ENCODE results near the gene USE1.

USE1 gene

DNA sequence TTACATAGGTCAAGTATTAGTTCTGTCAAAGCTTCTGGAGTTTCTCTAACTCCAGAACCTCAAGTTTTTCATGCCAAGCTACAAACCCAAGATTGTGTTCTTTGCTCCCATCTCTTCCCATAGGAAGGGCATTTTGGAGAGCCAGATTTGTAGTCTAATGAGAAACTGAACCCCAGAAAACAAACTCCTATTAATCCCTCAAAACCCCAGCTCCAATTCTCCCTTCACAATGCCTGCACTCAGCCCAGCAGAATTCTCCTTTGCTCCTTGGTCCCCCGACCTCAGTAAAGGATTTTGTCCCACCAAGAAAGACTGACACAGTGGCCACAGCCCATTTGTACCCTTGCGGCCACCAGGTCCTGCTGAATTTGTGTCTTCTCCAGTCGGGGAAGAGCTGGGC lies 41.0 kb downstream of the USE1 start:
- in situ Hi-C loops (cut with MboI; ENCODE audit: low sequenced_read_pairs): no loop called here

DNA sequence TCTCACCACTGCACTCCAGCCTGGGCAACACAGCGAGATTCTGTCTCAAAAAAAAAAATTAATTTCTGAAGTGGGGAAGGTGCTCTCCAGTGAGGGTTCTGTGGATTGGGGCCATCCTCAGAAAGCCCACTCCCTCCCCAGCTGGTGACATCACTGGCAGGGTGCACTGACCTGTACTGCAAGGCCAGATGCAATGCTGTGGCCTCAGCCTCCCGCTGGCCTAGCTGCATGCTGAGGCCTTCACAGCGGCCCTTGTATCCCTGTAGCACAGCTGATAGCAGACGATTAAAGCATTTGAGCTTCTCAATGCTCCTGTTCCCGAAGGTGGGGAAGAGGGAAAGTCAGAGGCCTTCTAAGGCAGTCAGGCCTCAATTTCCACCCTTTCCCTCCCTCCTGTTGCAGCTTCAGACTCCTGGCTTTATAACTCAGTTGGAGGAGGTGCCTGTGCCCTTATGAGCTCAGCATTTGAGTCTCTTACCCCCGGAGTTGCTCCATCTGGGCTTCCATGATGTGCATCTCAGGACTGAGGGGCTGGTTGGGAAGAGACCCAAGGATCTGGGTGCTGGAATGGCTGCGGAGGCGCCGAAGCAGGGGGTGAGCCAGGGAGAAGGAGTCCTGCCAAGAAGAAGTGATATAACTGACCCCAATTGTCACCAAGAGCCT lies 44.1 kb downstream of the USE1 start:
- in situ Hi-C loops (cut with MboI; ENCODE audit: low sequenced_read_pairs): no loop called here

DNA sequence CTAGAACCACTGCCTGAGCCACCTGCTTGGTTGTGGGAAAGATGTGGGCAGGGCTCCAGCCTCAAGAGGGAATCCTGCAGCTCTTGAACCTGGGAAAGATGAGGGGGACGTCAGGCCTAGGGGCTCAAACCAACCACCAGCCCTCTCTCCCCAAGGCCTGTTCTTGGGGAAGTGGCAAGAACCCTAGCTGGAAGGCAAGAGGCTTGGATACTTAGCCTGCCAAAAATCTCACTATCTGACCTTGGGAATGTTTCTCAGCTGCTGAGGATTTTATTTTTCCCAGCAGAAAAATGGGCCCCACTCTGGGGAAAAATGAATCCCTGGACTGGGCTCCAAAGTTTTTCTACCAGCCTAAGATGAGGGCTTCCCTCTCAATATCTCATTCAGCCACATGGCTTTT lies 44.8 kb downstream of the USE1 start:
- in situ Hi-C loops (cut with MboI; ENCODE audit: low sequenced_read_pairs): no loop called here

GRCh38 chr19:17260842-17261325 lies 45.7 kb downstream of the USE1 start:
- in situ Hi-C loops (cut with MboI; ENCODE audit: low sequenced_read_pairs): no loop called here

- in situ Hi-C loops (cut with MboI; ENCODE audit: low sequenced_read_pairs): no loop called here
Observed at GRCh38 chr19:17262557-17262956, 47.4 kb downstream of the USE1 start.

DNA sequence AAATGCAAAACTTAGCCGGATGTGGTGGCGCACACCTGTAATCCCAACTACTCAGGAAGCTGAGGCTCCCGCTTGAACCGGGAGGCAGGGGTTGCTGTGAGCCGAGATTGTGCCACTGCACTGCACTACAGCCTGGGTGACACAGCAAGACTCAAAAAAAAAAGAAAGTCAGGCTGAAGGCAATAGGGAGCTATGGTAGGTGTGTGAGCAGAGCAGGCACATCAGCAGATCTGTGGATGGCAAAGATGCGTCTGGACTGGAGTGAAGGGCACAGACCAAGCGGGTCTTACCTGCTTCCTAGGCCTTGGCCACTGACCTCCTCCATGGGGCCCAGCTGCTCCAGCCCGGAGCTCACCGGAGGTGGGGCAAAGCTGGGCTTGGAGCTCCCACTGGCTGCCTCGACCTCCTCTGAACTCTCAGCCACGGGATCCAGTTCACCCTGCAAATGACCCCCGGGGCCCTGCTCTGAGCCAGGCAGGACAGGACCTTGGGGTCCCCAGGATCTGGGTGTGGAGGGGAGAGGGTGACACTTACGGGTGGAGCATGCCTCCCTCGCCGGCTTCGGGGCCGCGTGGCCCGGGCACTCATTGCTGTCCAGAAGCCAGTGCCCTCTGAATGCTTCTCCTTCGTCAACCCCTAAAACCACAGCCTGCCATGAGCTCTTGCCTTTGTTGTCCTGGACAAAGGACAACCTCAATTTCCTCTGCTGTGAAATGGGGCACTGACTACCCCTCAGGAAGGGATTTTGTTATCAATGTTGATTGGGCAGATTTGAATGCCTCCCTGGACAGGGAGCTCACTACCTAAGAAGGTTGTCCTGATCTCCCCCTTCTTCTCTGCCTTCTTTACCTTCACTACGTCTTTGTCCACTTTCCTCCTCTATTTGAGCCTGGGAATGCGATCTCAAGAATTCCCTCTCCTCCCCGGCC lies 48.8 kb downstream of the USE1 start:
- in situ Hi-C loops (cut with MboI; ENCODE audit: low sequenced_read_pairs): no loop called here

GRCh38 chr19:17264641-17264979 lies 49.5 kb downstream of the USE1 start, which contains the start of gene USHBP1:
Gene USHBP1 (minus strand): TSS chr19:17264745. CDS start chr19:17264299, 446 bp downstream.
- in situ Hi-C loops (cut with MboI; ENCODE audit: low sequenced_read_pairs): no loop called here

DNA sequence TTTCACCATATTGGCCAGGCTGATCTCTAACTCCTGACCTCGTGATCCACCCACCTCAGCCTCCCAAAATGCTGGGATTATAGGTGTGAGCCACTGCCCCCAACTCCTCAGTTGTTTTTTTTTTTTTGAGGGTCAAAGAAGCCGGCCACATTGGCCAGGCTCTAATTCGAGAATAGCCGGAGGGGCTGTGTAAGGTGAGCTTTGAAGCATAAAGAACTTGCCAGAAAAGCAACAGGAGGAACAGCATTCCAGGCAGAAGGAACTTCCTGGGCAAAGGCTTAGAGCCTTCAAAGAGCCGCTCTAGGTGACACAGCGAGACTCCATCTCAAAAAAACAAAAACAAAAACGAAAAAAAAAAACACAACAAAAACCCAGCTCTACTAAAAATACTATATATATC lies 50.9 kb downstream of the USE1 start:
- in situ Hi-C loops (cut with MboI; ENCODE audit: low sequenced_read_pairs): no loop called here

GRCh38 chr19:17266589-17266974 lies 51.4 kb downstream of the USE1 start:
- in situ Hi-C loops (cut with MboI; ENCODE audit: low sequenced_read_pairs): no loop called here

DNA sequence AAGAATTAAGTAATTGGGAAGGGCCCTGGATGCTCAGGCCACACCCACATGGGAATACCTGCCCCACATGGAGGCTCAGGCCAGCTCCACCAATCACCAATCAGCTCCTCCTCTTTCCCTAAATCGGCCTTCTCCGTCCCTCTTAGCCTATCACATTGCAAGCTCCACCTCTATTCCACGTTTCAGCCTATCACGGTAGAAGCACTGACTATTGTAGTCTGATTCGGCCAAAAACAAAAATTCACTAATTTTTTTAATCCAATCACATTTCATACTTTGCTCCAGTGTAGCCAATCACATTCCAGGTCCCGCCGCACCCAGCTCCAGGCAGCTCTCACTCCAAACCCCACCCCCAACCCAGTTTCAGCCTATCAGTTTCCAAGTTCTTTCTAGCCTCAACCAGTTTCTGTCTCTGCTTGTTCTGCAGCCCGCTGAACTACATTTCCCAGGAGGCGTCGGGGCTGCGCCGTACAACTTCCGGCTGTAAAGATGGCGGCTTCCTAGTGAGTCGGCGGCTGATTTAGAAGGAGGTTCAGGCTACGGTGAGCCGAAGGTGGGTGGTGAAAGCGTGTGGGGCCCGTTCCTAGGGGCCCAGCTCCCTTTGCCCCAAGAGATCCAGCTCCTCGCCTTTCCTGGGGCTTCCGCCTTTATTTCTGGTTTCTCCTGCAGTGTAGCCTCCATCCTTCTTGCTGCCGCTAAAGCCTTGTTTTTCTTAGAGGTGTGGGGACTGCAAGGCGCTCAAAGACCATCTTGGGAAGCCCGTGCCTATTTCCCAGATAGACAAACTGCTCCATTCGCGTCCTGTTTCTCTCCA lies 52.0 kb downstream of the USE1 start, which contains the start of gene BABAM1:
Gene BABAM1, plus strand, starts transcription at position 469 of the 814 bp plus-strand sequence. CDS start 1,364 bp downstream, outside the sequence.
- in situ Hi-C loops (cut with MboI; ENCODE audit: low sequenced_read_pairs): no loop called here

DNA sequence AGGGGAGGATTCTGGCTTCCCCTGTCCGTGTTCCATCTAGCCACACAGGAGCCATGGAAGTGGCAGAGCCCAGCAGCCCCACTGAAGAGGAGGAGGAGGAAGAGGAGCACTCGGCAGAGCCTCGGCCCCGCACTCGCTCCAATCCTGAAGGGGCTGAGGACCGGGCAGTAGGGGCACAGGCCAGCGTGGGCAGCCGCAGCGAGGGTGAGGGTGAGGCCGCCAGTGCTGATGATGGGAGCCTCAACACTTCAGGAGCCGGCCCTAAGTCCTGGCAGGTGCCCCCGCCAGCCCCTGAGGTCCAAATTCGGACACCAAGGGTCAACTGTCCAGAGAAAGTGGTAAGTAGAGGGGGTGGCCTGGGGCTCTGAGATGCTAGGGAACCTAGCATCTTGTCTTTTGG lies 53.6 kb downstream of the USE1 start:
- in situ Hi-C loops (cut with MboI; ENCODE audit: low sequenced_read_pairs): no loop called here
